WTC11 (cell line): ENCODE results near the gene ALDH9A1. TPM values are rescaled to one million over a fixed set of nuclear protein-coding genes. Genes with fewer than 3 reads are reported as not detected.

Source experiments
- ATAC-seq: fragments of 200-7000 bp; cut with Tn5 transposase; 2 replicates; pipeline ENCODE4 v1.10.0; 2021; ENCODE audit warnings: mild to moderate bottlenecking, moderate library complexity
- CTCF ChIA-PET: fragments of 300-600 bp; sonication (Branson Sonifier 250); formaldehyde crosslinking; loops from one replicate; lab custom pipeline; 2021; ENCODE audit warnings: antibody characterized with exemption; lab: Charles Lee
- POLR2A ChIA-PET: fragments of 350-600 bp; sonication (Branson Sonifier 250); formaldehyde crosslinking; loops from one replicate; lab custom pipeline; 2021; ENCODE audit warnings: antibody characterized with exemption; lab: Charles Lee
- DNase-seq: peaks from one replicate; pipeline ENCODE4 v3.0.0; 2021; ENCODE audit warnings: low spot score
- H3K27ac Mint-ChIP-seq: 2 replicates; pipeline ENCODE4 v1.8.0; 2021; ENCODE audit warnings: mixed read lengths
- H3K27me3 Mint-ChIP-seq: 2 replicates; pipeline ENCODE4 v1.8.0; 2021; ENCODE audit warnings: low read depth, mild to moderate bottlenecking, moderate library complexity, mixed read lengths
- H3K36me3 Mint-ChIP-seq: 2 replicates; pipeline ENCODE4 v1.8.0; 2021; ENCODE audit warnings: mixed read lengths
- H3K4me1 Mint-ChIP-seq: 2 replicates; pipeline ENCODE4 v1.8.0; 2022; ENCODE audit warnings: mixed read lengths
- H3K4me3 Mint-ChIP-seq: 2 replicates; pipeline ENCODE4 v1.8.0; 2021; ENCODE audit warnings: mild to moderate bottlenecking, moderate library complexity, mixed read lengths
- H3K9me3 Mint-ChIP-seq: 2 replicates; pipeline ENCODE4 v1.8.0; 2021; ENCODE audit warnings: mixed read lengths
- CREM ChIP-seq: sonication (generic); formaldehyde crosslinking; IDR thresholded peaks from 2 replicates; pipeline ENCODE4 v1.8.1; 2022; ENCODE audit warnings: mild to moderate bottlenecking, missing genetic modification reagents, moderate library complexity
- CTCF ChIP-seq: fragments of 200-600 bp; IDR thresholded peaks from 2 replicates; pipeline ENCODE4 v1.8.0; 2022; ENCODE audit warnings: antibody characterized with exemption
- E2F1 ChIP-seq: sonication (generic); formaldehyde crosslinking; IDR thresholded peaks from 2 replicates; pipeline ENCODE4 v1.8.0; 2022; ENCODE audit warnings: mild to moderate bottlenecking, missing genetic modification reagents
- EMX1 ChIP-seq: fragments of 250-450 bp; sonication (Bioruptor Pico); IDR thresholded peaks from 2 replicates; pipeline ENCODE4 v1.8.0; 2021; ENCODE audit warnings: mild to moderate bottlenecking
- ETV6 ChIP-seq: sonication (generic); formaldehyde crosslinking; IDR thresholded peaks from 2 replicates; pipeline ENCODE4 v1.8.1; 2022; ENCODE audit warnings: mild to moderate bottlenecking, missing genetic modification reagents
- GABPB1 ChIP-seq: sonication (generic); formaldehyde crosslinking; IDR thresholded peaks from 2 replicates; pipeline ENCODE4 v1.8.1; 2023; ENCODE audit warnings: mild to moderate bottlenecking, missing genetic modification reagents
- IRF1 ChIP-seq: sonication (generic); formaldehyde crosslinking; IDR thresholded peaks from 2 replicates; pipeline ENCODE4 v1.8.0; 2023; ENCODE audit warnings: missing genetic modification reagents
- IRF2 ChIP-seq: sonication (generic); formaldehyde crosslinking; IDR thresholded peaks from 2 replicates; pipeline ENCODE4 v1.8.0; 2022; ENCODE audit warnings: low read depth, missing genetic modification reagents, borderline replicate concordance
- NFATC4 ChIP-seq: fragments of 250-450 bp; sonication (Bioruptor Pico); IDR thresholded peaks from 2 replicates; pipeline ENCODE4 v1.9.0; 2021; ENCODE audit warnings: mild to moderate bottlenecking
- RORB ChIP-seq: fragments of 250-450 bp; sonication (Bioruptor Pico); IDR thresholded peaks from 2 replicates; pipeline ENCODE4 v1.9.0; 2021; ENCODE audit warnings: mild to moderate bottlenecking
- SMAD4 ChIP-seq: sonication (generic); formaldehyde crosslinking; IDR thresholded peaks from 2 replicates; pipeline ENCODE4 v1.8.0; 2022; ENCODE audit warnings: mild to moderate bottlenecking, missing genetic modification reagents
- TP53 ChIP-seq: sonication (generic); formaldehyde crosslinking; IDR thresholded peaks from 2 replicates; pipeline ENCODE4 v1.8.1; 2023; ENCODE audit warnings: mild to moderate bottlenecking, missing genetic modification reagents
- ZBTB21 ChIP-seq: sonication (generic); formaldehyde crosslinking; IDR thresholded peaks from 2 replicates; pipeline ENCODE4 v1.8.1; 2023; ENCODE audit warnings: mild to moderate bottlenecking, missing genetic modification reagents, borderline replicate concordance
- ZBTB43 ChIP-seq: sonication (generic); formaldehyde crosslinking; IDR thresholded peaks from 2 replicates; pipeline ENCODE4 v1.8.1; 2023; ENCODE audit warnings: mild to moderate bottlenecking, missing genetic modification reagents
- ZMAT4 ChIP-seq: fragments of 250-450 bp; sonication (Bioruptor Pico); IDR thresholded peaks from 2 replicates; pipeline ENCODE4 v1.9.0; 2021; ENCODE audit warnings: mild to moderate bottlenecking
- ZNF425 ChIP-seq: fragments of 250-450 bp; sonication (Bioruptor Pico); conservative IDR thresholded peaks from 2 replicates; pipeline ENCODE4 v1.9.0; 2021; ENCODE audit warnings: mild to moderate bottlenecking
- ZNF512 ChIP-seq: sonication (generic); formaldehyde crosslinking; IDR thresholded peaks from 2 replicates; pipeline ENCODE4 v1.8.1; 2022; ENCODE audit warnings: missing genetic modification reagents, borderline replicate concordance
- total RNA-seq: library from RNA; stranded (reverse); gene quantifications from 3 replicates; pipeline ENCODE4 v1.2.3, GENCODE V29; 2021
- TF ChIP-seq, protein P1 (sequence below): sonication (generic); formaldehyde crosslinking; IDR thresholded peaks from 2 replicates; pipeline ENCODE4 v1.8.1; 2023; ENCODE audit warnings: mild to moderate bottlenecking, moderate library complexity, missing genetic modification reagents
- TF ChIP-seq, protein P2 (sequence below): sonication (generic); formaldehyde crosslinking; IDR thresholded peaks from 2 replicates; pipeline ENCODE4 v1.8.1; 2023; ENCODE audit warnings: mild to moderate bottlenecking, missing genetic modification reagents

The ALDH9A1 gene
- total RNA-seq, 1 experiment from 2014 or later, result 51.9 TPM

GRCh38 chr1:165697881-165698760 is at the start of gene ALDH9A1 (continued):
- TF ChIP-seq, protein P1, sequence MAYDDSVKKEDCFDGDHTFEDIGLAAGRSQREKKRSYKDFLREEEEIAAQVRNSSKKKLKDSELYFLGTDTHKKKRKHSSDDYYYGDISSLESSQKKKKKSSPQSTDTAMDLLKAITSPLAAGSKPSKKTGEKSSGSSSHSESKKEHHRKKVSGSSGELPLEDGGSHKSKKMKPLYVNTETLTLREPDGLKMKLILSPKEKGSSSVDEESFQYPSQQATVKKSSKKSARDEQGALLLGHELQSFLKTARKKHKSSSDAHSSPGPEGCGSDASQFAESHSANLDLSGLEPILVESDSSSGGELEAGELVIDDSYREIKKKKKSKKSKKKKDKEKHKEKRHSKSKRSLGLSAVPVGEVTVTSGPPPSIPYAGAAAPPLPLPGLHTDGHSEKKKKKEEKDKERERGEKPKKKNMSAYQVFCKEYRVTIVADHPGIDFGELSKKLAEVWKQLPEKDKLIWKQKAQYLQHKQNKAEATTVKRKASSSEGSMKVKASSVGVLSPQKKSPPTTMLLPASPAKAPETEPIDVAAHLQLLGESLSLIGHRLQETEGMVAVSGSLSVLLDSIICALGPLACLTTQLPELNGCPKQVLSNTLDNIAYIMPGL (CRISPR knock-in tag), result peak; percentile 72; the same call in 1 of the 2 replicates
- TF ChIP-seq RORB (CRISPR knock-in tag) (no peak), ZBTB43 (CRISPR knock-in tag) (peak; percentile 53; the same call in 1 of the 2 replicates), IRF2 (no peak), ZMAT4 (CRISPR knock-in tag) (no peak)

GRCh38 chr1:165747632-165748447 is 49.5 kb upstream of the ALDH9A1 start:
- Mint-ChIP-seq H3K27ac (no peak overlapping the region), H3K36me3 (peaks cover 15% of the 10 kb centered on the region), H3K27me3 (no peaks in the 10 kb centered on the region), H3K4me3 (no peak overlapping the region)
- ATAC-seq, result no peak
- no peak for DNase-seq
- POLR2A ChIA-PET, result no interaction called here
- no peak for TF ChIP-seq GABPB1 (CRISPR knock-in tag)
- no peak for TF ChIP-seq ZBTB21
- TF ChIP-seq CREM (CRISPR knock-in tag), result no peak
- TF ChIP-seq RORB (CRISPR knock-in tag), result no peak
- TF ChIP-seq CTCF, result no peak
- TF ChIP-seq EMX1, result no peak
- no peak for TF ChIP-seq IRF1 (CRISPR knock-in tag)
- no peak for TF ChIP-seq TP53 (CRISPR knock-in tag)
- no peak for TF ChIP-seq SMAD4 (CRISPR knock-in tag)
- no peak for TF ChIP-seq E2F1 (CRISPR knock-in tag)
- TF ChIP-seq, protein P2, sequence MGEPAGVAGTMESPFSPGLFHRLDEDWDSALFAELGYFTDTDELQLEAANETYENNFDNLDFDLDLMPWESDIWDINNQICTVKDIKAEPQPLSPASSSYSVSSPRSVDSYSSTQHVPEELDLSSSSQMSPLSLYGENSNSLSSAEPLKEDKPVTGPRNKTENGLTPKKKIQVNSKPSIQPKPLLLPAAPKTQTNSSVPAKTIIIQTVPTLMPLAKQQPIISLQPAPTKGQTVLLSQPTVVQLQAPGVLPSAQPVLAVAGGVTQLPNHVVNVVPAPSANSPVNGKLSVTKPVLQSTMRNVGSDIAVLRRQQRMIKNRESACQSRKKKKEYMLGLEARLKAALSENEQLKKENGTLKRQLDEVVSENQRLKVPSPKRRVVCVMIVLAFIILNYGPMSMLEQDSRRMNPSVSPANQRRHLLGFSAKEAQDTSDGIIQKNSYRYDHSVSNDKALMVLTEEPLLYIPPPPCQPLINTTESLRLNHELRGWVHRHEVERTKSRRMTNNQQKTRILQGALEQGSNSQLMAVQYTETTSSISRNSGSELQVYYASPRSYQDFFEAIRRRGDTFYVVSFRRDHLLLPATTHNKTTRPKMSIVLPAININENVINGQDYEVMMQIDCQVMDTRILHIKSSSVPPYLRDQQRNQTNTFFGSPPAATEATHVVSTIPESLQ (CRISPR knock-in tag), result no peak
- TF ChIP-seq ZNF425, result no peak
- no peak for TF ChIP-seq ZNF512
- TF ChIP-seq ETV6 (CRISPR knock-in tag), result no peak
- no peak for TF ChIP-seq NFATC4 (CRISPR knock-in tag)
- TF ChIP-seq, all 79 proteins: peak for 0
- H3K9me3 Mint-ChIP-seq, result no peaks in the 10 kb centered on the region
- CTCF ChIA-PET, result no interaction called here
- H3K4me1 Mint-ChIP-seq, result no peaks in the 10 kb centered on the region
